Stimulated activated CD4-positive, alpha-beta T cell treated with anti-CD3 and anti-CD28 coated beads, Interleukin-2, amount 100 ng/mL, for 4 hours (primary cell): ENCODE measurements around the gene ENAH.

Source experiments
- DNase-seq: peaks from one replicate; pipeline ENCODE4 v3.0.0-alpha.2; 2020; ENCODE audit warnings: low read depth

ENAH gene

GRCh38 chr1:225603538-225604354 is 49.2 kb downstream of the ENAH start:
- no peak for DNase-seq

GRCh38 chr1:225602590-225603206 is 50.2 kb downstream of the ENAH start:
- no peak for DNase-seq

- DNase-seq = no peak
Measured at GRCh38 chr1:225601902-225602589, 50.9 kb downstream of the ENAH start.

- no peak for DNase-seq
Measured at GRCh38 chr1:225598847-225599246, 54.1 kb downstream of the ENAH start.

- no peak for DNase-seq
Measured at GRCh38 chr1:225597926-225598575, 54.9 kb downstream of the ENAH start.

- DNase-seq = no peak
Measured at GRCh38 chr1:225596736-225597135, 56.2 kb downstream of the ENAH start.

GRCh38 chr1:225595974-225596551 is 56.9 kb downstream of the ENAH start:
- DNase-seq = no peak

GRCh38 chr1:225595452-225595851 is 57.5 kb downstream of the ENAH start:
- DNase-seq = no peak

GRCh38 chr1:225593414-225593813 is 59.5 kb downstream of the ENAH start:
- no peak for DNase-seq

- no peak for DNase-seq
Measured at GRCh38 chr1:225592362-225593025, 60.4 kb downstream of the ENAH start.

- DNase-seq = no peak
Measured at GRCh38 chr1:225587310-225587709, 65.6 kb downstream of the ENAH start.

- no peak for DNase-seq
Measured at GRCh38 chr1:225581186-225581585, 71.7 kb downstream of the ENAH start.

- no peak for DNase-seq
Measured at GRCh38 chr1:225580238-225581099, 72.5 kb downstream of the ENAH start.

GRCh38 chr1:225578251-225578977 is 74.5 kb downstream of the ENAH start:
- DNase-seq = no peak

GRCh38 chr1:225577241-225577640 is 75.7 kb downstream of the ENAH start:
- no peak for DNase-seq

GRCh38 chr1:225573216-225573615 is 79.7 kb downstream of the ENAH start:
- no peak for DNase-seq

GRCh38 chr1:225572422-225572821 is 80.5 kb downstream of the ENAH start:
- DNase-seq = no peak

- DNase-seq = no peak
Measured at GRCh38 chr1:225567789-225568188, 85.1 kb downstream of the ENAH start.

- no peak for DNase-seq
Measured at GRCh38 chr1:225565847-225566246, 87.1 kb downstream of the ENAH start.

GRCh38 chr1:225561675-225562074 is 91.2 kb downstream of the ENAH start:
- no peak for DNase-seq
